ENCODE results near the gene AVP.
A peak's percentile ranks its signal among the peaks of the same experiment; 100 is the strongest.
"Not testable (repeated sequence)": the region's sequence is repeated elsewhere in the genome, so short reads cannot be mapped to it uniquely, and the experiment has no call there.

AVP gene

GRCh38 chr20:3082955-3083952 lies 1.3 kb downstream of the AVP start:
- DNase-seq (ENCODE audit: low read depth in 2 of 2, low spot score in 1 of 2) = no peak

GRCh38 chr20:3082306-3082951 lies 2.1 kb downstream of the AVP start:
- DNase-seq (ENCODE audit: low read depth in 2 of 2, low spot score in 1 of 2) = no peak

GRCh38 chr20:3081641-3082040 lies 2.9 kb downstream of the AVP start:
- no peak for DNase-seq (ENCODE audit: low read depth in 2 of 2, low spot score in 1 of 2)

- no peak for DNase-seq (ENCODE audit: low read depth in 2 of 2, low spot score in 1 of 2)
Observed at GRCh38 chr20:3080939-3081388, 3.6 kb downstream of the AVP start.

GRCh38 chr20:3077618-3078134 lies 6.8 kb downstream of the AVP start:
- no peak for DNase-seq (ENCODE audit: low read depth in 2 of 2, low spot score in 1 of 2)

- DNase-seq (ENCODE audit: low read depth in 2 of 2, low spot score in 1 of 2) = not testable (repeated sequence)
Observed at GRCh38 chr20:3075315-3075714, 9.2 kb downstream of the AVP start.

- no peak for DNase-seq (ENCODE audit: low read depth in 2 of 2, low spot score in 1 of 2)
Observed at GRCh38 chr20:3074812-3075211, 9.7 kb downstream of the AVP start.

- not testable (repeated sequence) for DNase-seq (ENCODE audit: low read depth in 2 of 2, low spot score in 1 of 2)
Observed at GRCh38 chr20:3073251-3073643, 11.3 kb downstream of the AVP start.

GRCh38 chr20:3072530-3073250 lies 11.8 kb downstream of the AVP start:
- DNase-seq (ENCODE audit: low read depth in 2 of 2, low spot score in 1 of 2) = no peak

GRCh38 chr20:3071610-3072529 lies 12.7 kb downstream of the AVP start, which contains the start of gene OXT:
TSS of gene OXT (plus strand) at chr20:3071620. CDS start at chr20:3071656, 36 bp downstream.
- peak; percentile 40 to 53 for DNase-seq (ENCODE audit: low read depth in 2 of 2, low spot score in 1 of 2)

- no peak for DNase-seq (ENCODE audit: low read depth in 2 of 2, low spot score in 1 of 2)
Observed at GRCh38 chr20:3071266-3071609, 13.3 kb downstream of the AVP start.

GRCh38 chr20:3070725-3071124 lies 13.8 kb downstream of the AVP start:
- DNase-seq (ENCODE audit: low read depth in 2 of 2, low spot score in 1 of 2) = no peak

- no peak for DNase-seq (ENCODE audit: low read depth in 2 of 2, low spot score in 1 of 2)
Observed at GRCh38 chr20:3068986-3069900, 15.3 kb downstream of the AVP start.

GRCh38 chr20:3068075-3068474 lies 16.4 kb downstream of the AVP start:
- DNase-seq (ENCODE audit: low read depth in 2 of 2, low spot score in 1 of 2) = no peak

GRCh38 chr20:3067139-3068014 lies 17.1 kb downstream of the AVP start:
- DNase-seq (ENCODE audit: low read depth in 2 of 2, low spot score in 1 of 2) = no peak

- DNase-seq (ENCODE audit: low read depth in 2 of 2, low spot score in 1 of 2) = not testable (repeated sequence)
Observed at GRCh38 chr20:3064119-3064518, 20.4 kb downstream of the AVP start.

- DNase-seq (ENCODE audit: low read depth in 2 of 2, low spot score in 1 of 2) = no peak
Observed at GRCh38 chr20:3059489-3059888, 25.0 kb downstream of the AVP start.

- no peak for DNase-seq (ENCODE audit: low read depth in 2 of 2, low spot score in 1 of 2)
Observed at GRCh38 chr20:3051385-3052019, 33.0 kb downstream of the AVP start.

Measured in stimulated activated CD8-positive, alpha-beta memory T cell treated with anti-CD3 and anti-CD28 coated beads, Interleukin-4, amount 100 ng/mL, for 4 hours (primary cell).